Astrocyte (in vitro differentiated cells and primary cell): ENCODE results near the gene ST13. TPM values are rescaled to one million over a fixed set of nuclear protein-coding genes. Genes with fewer than 3 reads are reported as not detected.
"Not testable (repeated sequence)": the region's sequence is repeated elsewhere in the genome, so short reads cannot be mapped to it uniquely, and the experiment has no call there.

Experiments used
- DNase-seq: peaks from one replicate; pipeline ENCODE4 v3.0.0-alpha.2; 2010; ENCODE audit warnings: low read depth
- FAIRE-seq: peaks from 2 replicates; lab custom pipeline; 2011; peaks lifted over from hg19 to GRCh38; lab: Jason Lieb, UNC
- H2AFZ ChIP-seq: 2 replicates; pipeline ENCODE4 v1.6.0; 2012; ENCODE audit warnings: low read depth, low read length, inconsistent platforms
- H3K27ac ChIP-seq: 2 replicates; pipeline ENCODE4 v1.5.1; 2011; ENCODE audit warnings: low read depth, low read length, inconsistent platforms
- H3K27me3 ChIP-seq: 2 replicates; pipeline ENCODE4 v1.6.0; 2011; ENCODE audit warnings: low read length, inconsistent platforms; ENCODE audit not compliant: insufficient read depth
- H3K36me3 ChIP-seq: 2 replicates; pipeline ENCODE4 v1.5.1; 2011; ENCODE audit warnings: low read length, inconsistent platforms; ENCODE audit not compliant: insufficient read depth
- H3K4me1 ChIP-seq: 2 replicates; pipeline ENCODE4 v1.5.1; 2011; ENCODE audit warnings: low read length, inconsistent platforms; ENCODE audit not compliant: insufficient read depth
- H3K4me2 ChIP-seq: 2 replicates; pipeline ENCODE4 v1.6.0; 2012; ENCODE audit warnings: low read length, inconsistent platforms
- H3K4me3 ChIP-seq: 2 replicates; pipeline ENCODE4 v1.5.1; 2011; ENCODE audit warnings: low read depth, mild to moderate bottlenecking, low read length, inconsistent platforms; ENCODE audit not compliant: insufficient read depth
- H3K79me2 ChIP-seq: 2 replicates; pipeline ENCODE4 v1.6.0; 2012; ENCODE audit warnings: mild to moderate bottlenecking, low read length, inconsistent platforms; ENCODE audit not compliant: insufficient read depth
- H3K9ac ChIP-seq: 2 replicates; pipeline ENCODE4 v1.6.0; 2012; ENCODE audit warnings: mild to moderate bottlenecking, low read length, inconsistent platforms
- H3K9me3 ChIP-seq: 2 replicates; pipeline ENCODE4 v1.5.1; 2012; ENCODE audit warnings: low read depth, mild to moderate bottlenecking, low read length, inconsistent platforms; ENCODE audit not compliant: insufficient read depth
- H4K20me1 ChIP-seq: 2 replicates; pipeline ENCODE4 v1.6.0; 2012; ENCODE audit warnings: low read length, inconsistent platforms; ENCODE audit not compliant: insufficient read depth
- H3K27ac Mint-ChIP-seq: one replicate; pipeline ENCODE4 v1.8.0; 2021; ENCODE audit warnings: mild to moderate bottlenecking, mixed read lengths; ENCODE audit not compliant: unreplicated experiment
- H3K27me3 Mint-ChIP-seq: one replicate; pipeline ENCODE4 v1.8.0; 2021; ENCODE audit warnings: low read depth, mixed read lengths; ENCODE audit not compliant: unreplicated experiment
- H3K36me3 Mint-ChIP-seq: one replicate; pipeline ENCODE4 v1.8.0; 2021; ENCODE audit warnings: low read depth, mixed read lengths; ENCODE audit not compliant: unreplicated experiment
- H3K4me1 Mint-ChIP-seq: one replicate; pipeline ENCODE4 v1.8.0; 2021; ENCODE audit warnings: low read depth, mixed read lengths; ENCODE audit not compliant: unreplicated experiment
- H3K4me3 Mint-ChIP-seq: one replicate; pipeline ENCODE4 v1.8.0; 2021; ENCODE audit warnings: mild to moderate bottlenecking, moderate library complexity, mixed read lengths; ENCODE audit not compliant: unreplicated experiment
- H3K9me3 Mint-ChIP-seq: one replicate; pipeline ENCODE4 v1.8.0; 2021; ENCODE audit warnings: mild to moderate bottlenecking, mixed read lengths; ENCODE audit not compliant: unreplicated experiment
- CTCF ChIP-seq: IDR thresholded peaks from 2 replicates; pipeline ENCODE4 v1.5.1; 2011; ENCODE audit warnings: low read depth, mild to moderate bottlenecking, inconsistent platforms, low read length, moderate library complexity; ENCODE audit not compliant: insufficient read depth
- EZH2 ChIP-seq: IDR thresholded peaks from 2 replicates; pipeline ENCODE4 v1.6.1; 2012; ENCODE audit warnings: mild to moderate bottlenecking, low read length, inconsistent platforms; ENCODE audit not compliant: insufficient read depth
- total RNA-seq: library from RNA; stranded (reverse); gene quantifications from 2 replicates; pipeline ENCODE4 v1.2.1, GENCODE V29; 2021

Gene ST13
- total RNA-seq, 1 donor from 2014 or later, result 248 TPM

- peaks cover 14% of the 10 kb centered on the region for H3K36me3 Mint-ChIP-seq
- Histone ChIP-seq H3K4me1 (peaks cover 6% of the 10 kb centered on the region), H3K27me3 (no peaks in the 10 kb centered on the region), H4K20me1 (no peaks in the 10 kb centered on the region), H3K36me3 (peaks cover 8% of the 10 kb centered on the region), H3K9me3 (no peaks in the 10 kb centered on the region), H3K27ac (no peak overlapping the region), H3K79me2 (no peaks in the 10 kb centered on the region), H2AFZ (no peak overlapping the region), H3K4me3 (no peak overlapping the region), H3K4me2 (peak overlapping the region; percentile 34), H3K9ac (no peak overlapping the region)
- peak; percentile 44 for DNase-seq
- no peak for TF ChIP-seq CTCF
- TF ChIP-seq EZH2, result no peak
- no peaks in the 10 kb centered on the region for H3K27me3 Mint-ChIP-seq
- H3K9me3 Mint-ChIP-seq, result no peaks in the 10 kb centered on the region
- H3K27ac Mint-ChIP-seq, result no peak overlapping the region
- no peak for FAIRE-seq
- H3K4me3 Mint-ChIP-seq, result no peak overlapping the region
- peaks cover 7% of the 10 kb centered on the region for H3K4me1 Mint-ChIP-seq
These were observed 65.2 kb downstream of the ST13 start for GRCh38 chr22:40791241-40791640.

- Histone ChIP-seq H3K27me3 (no peaks in the 10 kb centered on the region), H3K4me3 (no peak overlapping the region), H4K20me1 (no peaks in the 10 kb centered on the region), H3K4me1 (peaks cover 6% of the 10 kb centered on the region), H3K79me2 (no peaks in the 10 kb centered on the region), H3K36me3 (peaks cover 10% of the 10 kb centered on the region), H3K27ac (no peak overlapping the region), H2AFZ (no peak overlapping the region), H3K9me3 (no peaks in the 10 kb centered on the region), H3K9ac (no peak overlapping the region), H3K4me2 (no peak overlapping the region)
- Mint-ChIP-seq H3K4me1 (peaks cover 7% of the 10 kb centered on the region), H3K4me3 (no peak overlapping the region), H3K27ac (no peak overlapping the region), H3K36me3 (peaks cover 17% of the 10 kb centered on the region), H3K9me3 (no peaks in the 10 kb centered on the region), H3K27me3 (no peaks in the 10 kb centered on the region)
- FAIRE-seq (no peak), DNase-seq (no peak)
- no peak for TF ChIP-seq CTCF
- no peak for TF ChIP-seq EZH2
These were observed 67.3 kb downstream of the ST13 start for GRCh38 chr22:40789131-40789530.

GRCh38 chr22:40782521-40782920, 73.9 kb downstream of the ST13 start:
- Histone ChIP-seq H3K4me3 (no peak overlapping the region), H2AFZ (no peak overlapping the region), H3K4me1 (no peaks in the 10 kb centered on the region), H3K9ac (no peak overlapping the region), H3K27ac (no peak overlapping the region), H3K9me3 (no peaks in the 10 kb centered on the region), H3K79me2 (no peaks in the 10 kb centered on the region), H4K20me1 (no peaks in the 10 kb centered on the region), H3K36me3 (peaks cover 4% of the 10 kb centered on the region), H3K4me2 (no peak overlapping the region), H3K27me3 (no peaks in the 10 kb centered on the region)
- peaks cover 12% of the 10 kb centered on the region for H3K36me3 Mint-ChIP-seq
- no peak overlapping the region for H3K4me3 Mint-ChIP-seq
- TF ChIP-seq CTCF (no peak), EZH2 (no peak)
- H3K4me1 Mint-ChIP-seq, result no peaks in the 10 kb centered on the region
- no peaks in the 10 kb centered on the region for H3K27me3 Mint-ChIP-seq
- FAIRE-seq, result no peak
- H3K27ac Mint-ChIP-seq, result no peak overlapping the region
- H3K9me3 Mint-ChIP-seq, result no peaks in the 10 kb centered on the region
- no peak for DNase-seq

GRCh38 chr22:40781749-40782148, 74.7 kb downstream of the ST13 start:
- H3K27ac ChIP-seq, FAIRE-seq, H3K9me3 Mint-ChIP-seq, H3K4me1 ChIP-seq, H4K20me1 ChIP-seq, H3K79me2 ChIP-seq, H3K4me2 ChIP-seq, H2AFZ ChIP-seq, H3K27me3 Mint-ChIP-seq, H3K4me1 Mint-ChIP-seq, H3K27ac Mint-ChIP-seq, H3K36me3 ChIP-seq, H3K4me3 ChIP-seq, H3K27me3 ChIP-seq, H3K4me3 Mint-ChIP-seq, H3K9me3 ChIP-seq, H3K9ac ChIP-seq, H3K36me3 Mint-ChIP-seq, DNase-seq: not testable (repeated sequence)
